ENCODE data around the gene USP30.

USP30 gene

GRCh38 chr12:109130297-109131153, 78.1 kb downstream of the USP30 start:
- DNase-seq = no peak

GRCh38 chr12:109131154-109132050, 79.0 kb downstream of the USP30 start:
- no peak for DNase-seq

- DNase-seq = peak in 3 of 4 experiments; percentile 44 to 59 (median 47)
Measured at GRCh38 chr12:109134186-109134917, 82.0 kb downstream of the USP30 start.

- peak in 2 of 4 experiments; percentile 17 to 19 for DNase-seq
Measured at GRCh38 chr12:109137055-109137454, 84.7 kb downstream of the USP30 start.
